Measurements from ENCODE around the gene FBXO34. TPM values are rescaled to one million over a fixed set of nuclear protein-coding genes. Genes with fewer than 3 reads are reported as not detected.

Gene FBXO34
- total and polyA plus RNA-seq, 2 experiments from 2014 or later: 27.5 to 45.9 TPM

DNA sequence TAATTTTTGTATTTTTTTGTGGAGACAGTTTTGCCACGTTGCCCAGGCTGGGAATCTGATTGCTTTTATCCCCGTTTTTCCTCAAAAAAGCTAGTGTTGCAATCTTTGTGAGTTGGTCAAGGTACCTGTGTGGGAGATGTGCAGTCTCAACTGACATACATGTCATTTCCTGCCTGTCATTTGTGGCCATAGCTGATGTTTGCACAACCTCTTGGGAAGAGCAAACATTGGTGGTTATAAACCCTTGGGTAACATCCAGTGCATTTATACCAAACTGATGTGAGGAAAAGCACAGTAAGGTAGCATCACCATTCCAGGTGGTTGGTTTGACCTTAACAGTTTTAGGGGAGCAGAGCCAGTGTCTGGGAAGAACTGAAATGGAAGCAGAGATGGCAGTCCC lies 85.7 kb downstream of the FBXO34 start:
- 43% methylated on average over 2 of the region's 2 CpGs for WGBS (ENCODE audit: low lambda C conversion rate, missing lambda C conversion rate)
- no peak overlapping the region for H2AFZ ChIP-seq
- no peak for TF ChIP-seq EZH2 (IDR thresholded peaks at IDR 0.05; ENCODE audit: borderline replicate concordance)
- TF ChIP-seq EZH2phosphoT487 (IDR thresholded peaks at IDR 0.05; ENCODE audit: low read depth, severe bottlenecking, unreplicated experiment): no peak
- TF ChIP-seq, protein P1, sequence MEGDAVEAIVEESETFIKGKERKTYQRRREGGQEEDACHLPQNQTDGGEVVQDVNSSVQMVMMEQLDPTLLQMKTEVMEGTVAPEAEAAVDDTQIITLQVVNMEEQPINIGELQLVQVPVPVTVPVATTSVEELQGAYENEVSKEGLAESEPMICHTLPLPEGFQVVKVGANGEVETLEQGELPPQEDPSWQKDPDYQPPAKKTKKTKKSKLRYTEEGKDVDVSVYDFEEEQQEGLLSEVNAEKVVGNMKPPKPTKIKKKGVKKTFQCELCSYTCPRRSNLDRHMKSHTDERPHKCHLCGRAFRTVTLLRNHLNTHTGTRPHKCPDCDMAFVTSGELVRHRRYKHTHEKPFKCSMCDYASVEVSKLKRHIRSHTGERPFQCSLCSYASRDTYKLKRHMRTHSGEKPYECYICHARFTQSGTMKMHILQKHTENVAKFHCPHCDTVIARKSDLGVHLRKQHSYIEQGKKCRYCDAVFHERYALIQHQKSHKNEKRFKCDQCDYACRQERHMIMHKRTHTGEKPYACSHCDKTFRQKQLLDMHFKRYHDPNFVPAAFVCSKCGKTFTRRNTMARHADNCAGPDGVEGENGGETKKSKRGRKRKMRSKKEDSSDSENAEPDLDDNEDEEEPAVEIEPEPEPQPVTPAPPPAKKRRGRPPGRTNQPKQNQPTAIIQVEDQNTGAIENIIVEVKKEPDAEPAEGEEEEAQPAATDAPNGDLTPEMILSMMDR (IDR thresholded peaks at IDR 0.05; ENCODE audit: poor library complexity): no peak

DNA sequence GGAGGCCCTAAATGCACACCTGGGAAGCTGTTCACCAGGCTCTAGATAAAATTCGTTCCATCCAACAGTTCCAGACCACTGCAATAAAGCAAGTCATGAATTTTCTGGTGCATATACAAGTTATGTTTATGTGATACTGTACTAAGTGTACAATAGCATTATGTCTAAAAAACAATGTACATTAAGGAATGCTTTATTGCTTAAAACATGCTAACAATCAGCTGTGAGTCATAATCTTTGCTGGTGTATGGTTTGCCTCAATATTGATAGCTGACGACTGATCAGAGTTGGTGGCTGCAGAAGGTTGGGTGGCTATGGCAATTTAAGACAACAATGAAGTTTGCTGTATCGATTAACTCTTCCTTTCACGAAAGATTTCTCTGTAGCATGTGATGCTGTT lies 88.1 kb downstream of the FBXO34 start:
- no peak overlapping the region for H3K27ac ChIP-seq
- H3K4me1 ChIP-seq (ENCODE audit: insufficient read depth): no peaks in the 10 kb centered on the region
- H3K36me3 ChIP-seq (replicated peaks; ENCODE audit: insufficient read depth, low read depth): no peaks in the 10 kb centered on the region
- no peaks in the 10 kb centered on the region for H3K27me3 ChIP-seq
- H4K20me1 ChIP-seq (ENCODE audit: insufficient read depth, poor library complexity, severe bottlenecking): no peaks in the 10 kb centered on the region
- no peak overlapping the region for H2AFZ ChIP-seq
- no peak overlapping the region for H3K4me3 ChIP-seq
- no peak for TF ChIP-seq EZH2 (IDR thresholded peaks at IDR 0.05; ENCODE audit: borderline replicate concordance)
- TF ChIP-seq EZH2phosphoT487 (IDR thresholded peaks at IDR 0.05; ENCODE audit: low read depth, severe bottlenecking, unreplicated experiment): no peak
- TF ChIP-seq, protein P1 (IDR thresholded peaks at IDR 0.05; ENCODE audit: poor library complexity): no peak
- WGBS (ENCODE audit: low lambda C conversion rate, missing lambda C conversion rate): 81% methylated on average over 4 of the region's 4 CpGs
- H3K79me2 ChIP-seq: no peaks in the 10 kb centered on the region
- DNase-seq (ENCODE audit: low spot score): no peak
- no peaks in the 10 kb centered on the region for H3K9me3 ChIP-seq (ENCODE audit: low read depth)
- H3K4me2 ChIP-seq: no peak overlapping the region
- H3K9me2 ChIP-seq (replicated peaks; ENCODE audit: insufficient read depth): no peaks in the 10 kb centered on the region

More for the DNA sequence above, 85.7 kb downstream of the FBXO34 start:
- Histone ChIP-seq H3K9me2 (replicated peaks; ENCODE audit: insufficient read depth) (no peaks in the 10 kb centered on the region), H3K9me3 (ENCODE audit: low read depth) (no peaks in the 10 kb centered on the region), H3K27ac (peak overlapping the region; percentile 57), H3K4me1 (ENCODE audit: insufficient read depth) (no peaks in the 10 kb centered on the region), H3K4me2 (no peak overlapping the region), H4K20me1 (ENCODE audit: insufficient read depth, poor library complexity, severe bottlenecking) (no peaks in the 10 kb centered on the region), H3K27me3 (no peaks in the 10 kb centered on the region), H3K4me3 (no peak overlapping the region), H3K36me3 (replicated peaks; ENCODE audit: insufficient read depth, low read depth) (no peaks in the 10 kb centered on the region), H3K79me2 (peaks cover 6% of the 10 kb centered on the region)
- DNase-seq (ENCODE audit: low spot score): peak; percentile 28

- Histone ChIP-seq H3K9me3 (ENCODE audit: low read depth) (no peaks in the 10 kb centered on the region), H3K79me2 (no peaks in the 10 kb centered on the region), H2AFZ (no peak overlapping the region), H3K4me2 (no peak overlapping the region), H3K36me3 (replicated peaks; ENCODE audit: insufficient read depth, low read depth) (no peaks in the 10 kb centered on the region), H3K4me3 (no peak overlapping the region), H3K4me1 (ENCODE audit: insufficient read depth) (peaks cover 7% of the 10 kb centered on the region), H4K20me1 (ENCODE audit: insufficient read depth, poor library complexity, severe bottlenecking) (no peaks in the 10 kb centered on the region), H3K27me3 (no peaks in the 10 kb centered on the region), H3K27ac (no peak overlapping the region), H3K9me2 (replicated peaks; ENCODE audit: insufficient read depth) (no peaks in the 10 kb centered on the region)
- no peak for DNase-seq (ENCODE audit: low spot score)
- TF ChIP-seq EZH2phosphoT487 (IDR thresholded peaks at IDR 0.05; ENCODE audit: low read depth, severe bottlenecking, unreplicated experiment): no peak
- 85% methylated on average over 2 of the region's 2 CpGs for WGBS (ENCODE audit: low lambda C conversion rate, missing lambda C conversion rate)
Observed at GRCh38 chr14:55361190-55361589, 90.0 kb downstream of the FBXO34 start.

DNA sequence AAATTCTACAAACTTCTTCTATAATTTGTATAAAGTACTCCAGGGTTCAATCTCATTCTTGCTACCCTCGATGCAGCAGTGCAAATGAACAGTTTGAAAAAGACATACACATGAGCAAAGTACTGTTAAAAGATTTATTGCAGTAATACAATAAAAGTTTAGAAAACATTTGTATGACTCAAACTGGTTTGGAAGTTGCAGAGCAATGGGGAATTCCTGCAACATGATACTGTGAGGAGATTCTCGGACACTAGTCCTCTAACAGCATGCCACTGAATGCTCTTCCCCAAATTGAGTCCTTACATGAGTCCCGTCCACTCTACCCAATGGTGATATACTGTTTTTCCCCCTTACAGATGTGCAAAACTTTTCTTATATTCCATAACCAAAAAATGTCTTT lies 95.0 kb downstream of the FBXO34 start:
- H3K27ac ChIP-seq: peak overlapping the region; percentile 86

More for the DNA sequence above, 95.0 kb downstream of the FBXO34 start:
- Histone ChIP-seq H3K4me2 (no peak overlapping the region), H3K36me3 (replicated peaks; ENCODE audit: insufficient read depth, low read depth) (no peaks in the 10 kb centered on the region), H3K79me2 (no peaks in the 10 kb centered on the region), H3K9me3 (ENCODE audit: low read depth) (no peaks in the 10 kb centered on the region), H3K9me2 (replicated peaks; ENCODE audit: insufficient read depth) (no peaks in the 10 kb centered on the region), H2AFZ (no peak overlapping the region), H4K20me1 (ENCODE audit: insufficient read depth, poor library complexity, severe bottlenecking) (no peaks in the 10 kb centered on the region), H3K4me1 (ENCODE audit: insufficient read depth) (peaks cover 13% of the 10 kb centered on the region), H3K27me3 (no peaks in the 10 kb centered on the region), H3K4me3 (no peak overlapping the region)
- no peak for TF ChIP-seq EZH2phosphoT487 (IDR thresholded peaks at IDR 0.05; ENCODE audit: low read depth, severe bottlenecking, unreplicated experiment)
- no peak for TF ChIP-seq EZH2 (IDR thresholded peaks at IDR 0.05; ENCODE audit: borderline replicate concordance)
- TF ChIP-seq, protein P1 (IDR thresholded peaks at IDR 0.05; ENCODE audit: poor library complexity): no peak
- peak; percentile 35 for DNase-seq (ENCODE audit: low spot score)
- WGBS (ENCODE audit: low lambda C conversion rate, missing lambda C conversion rate): 57% methylated on average over 3 of the region's 3 CpGs

All from hepatocyte (in vitro differentiated cells).